ENCODE results near the gene CDKAL1.

DNA sequence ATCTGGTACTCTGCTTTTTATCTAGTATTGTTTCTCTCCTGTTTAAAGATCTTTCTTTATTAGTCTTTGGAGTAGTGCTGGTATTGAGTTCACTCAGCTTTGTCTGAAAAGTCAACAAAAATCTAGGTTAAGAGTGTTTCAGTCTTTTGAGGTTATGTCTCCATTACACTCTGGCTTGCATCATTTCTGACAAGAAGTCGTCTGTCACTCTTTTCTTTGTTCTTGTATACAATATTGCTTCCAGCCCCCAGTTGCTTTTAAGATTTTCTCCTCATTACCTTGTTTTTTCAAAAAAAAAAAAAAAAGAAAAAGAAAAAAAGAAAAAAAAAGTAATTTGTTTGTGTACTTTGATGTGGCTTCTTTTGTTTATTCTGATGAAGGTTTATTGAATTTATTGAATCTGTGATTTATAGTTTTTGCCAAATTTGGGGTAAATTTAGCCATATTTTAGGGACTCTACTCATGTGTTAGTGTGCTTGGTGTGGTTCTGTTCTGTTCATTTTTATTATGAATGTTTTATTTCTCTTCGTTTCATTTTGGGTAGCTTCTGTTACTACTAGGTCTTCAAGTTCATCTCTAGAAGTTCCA, 408.9 kb downstream of the CDKAL1 start:
- TF ChIP-seq POU2F2 (IDR thresholded peaks at IDR 0.05; ENCODE audit: low read depth, low read length): no peak
- no peak for TF ChIP-seq SPI1 (IDR thresholded peaks at IDR 0.05; ENCODE audit: low read depth, low read length)
